Measurements from ENCODE around the gene ENTR1. TPM values are rescaled to one million over a fixed set of nuclear protein-coding genes. Genes with fewer than 3 reads are reported as not detected.

The ENTR1 gene
- total RNA-seq, 1 donor from 2014 or later = 77.9 TPM

- no peak overlapping the region for H3K27ac Mint-ChIP-seq
- H3K4me1 Mint-ChIP-seq (ENCODE audit: unreplicated experiment) = no peaks in the 10 kb centered on the region
- H3K4me3 Mint-ChIP-seq = no peak overlapping the region
- no peak for DNase-seq (ENCODE audit: extremely low spot score, unreplicated experiment)
- peaks cover 7% of the 10 kb centered on the region for H3K36me3 Mint-ChIP-seq
- H3K27me3 Mint-ChIP-seq = no peaks in the 10 kb centered on the region
- H3K9me3 Mint-ChIP-seq = no peaks in the 10 kb centered on the region
- no peak for TF ChIP-seq CTCF (conservative IDR thresholded peaks at IDR 0.05)
These were observed 29.1 kb downstream of the ENTR1 start for GRCh38 chr9:136381311-136381710.

- Mint-ChIP-seq H3K4me1 (ENCODE audit: unreplicated experiment) (no peaks in the 10 kb centered on the region), H3K4me3 (no peak overlapping the region), H3K27me3 (no peaks in the 10 kb centered on the region), H3K36me3 (peaks cover 3% of the 10 kb centered on the region), H3K27ac (no peak overlapping the region), H3K9me3 (no peaks in the 10 kb centered on the region)
- DNase-seq (ENCODE audit: extremely low spot score, unreplicated experiment) = no peak
- no peak for TF ChIP-seq CTCF (conservative IDR thresholded peaks at IDR 0.05)
These were observed 30.0 kb downstream of the ENTR1 start for GRCh38 chr9:136380381-136380780.

GRCh38 chr9:136379891-136380290 is 30.5 kb downstream of the ENTR1 start:
- DNase-seq (ENCODE audit: extremely low spot score, unreplicated experiment) = no peak
- TF ChIP-seq CTCF (conservative IDR thresholded peaks at IDR 0.05) = no peak
- H3K36me3 Mint-ChIP-seq = peaks cover under 1% of the 10 kb centered on the region
- no peaks in the 10 kb centered on the region for H3K9me3 Mint-ChIP-seq
- H3K4me3 Mint-ChIP-seq = no peak overlapping the region
- no peak overlapping the region for H3K27ac Mint-ChIP-seq
- H3K27me3 Mint-ChIP-seq = no peaks in the 10 kb centered on the region
- no peaks in the 10 kb centered on the region for H3K4me1 Mint-ChIP-seq (ENCODE audit: unreplicated experiment)

- no peak overlapping the region for H3K27ac Mint-ChIP-seq
- no peak for DNase-seq (ENCODE audit: extremely low spot score, unreplicated experiment)
- no peak for TF ChIP-seq CTCF (conservative IDR thresholded peaks at IDR 0.05)
- no peaks in the 10 kb centered on the region for H3K9me3 Mint-ChIP-seq
- no peaks in the 10 kb centered on the region for H3K27me3 Mint-ChIP-seq
- H3K4me1 Mint-ChIP-seq (ENCODE audit: unreplicated experiment) = peaks cover 3% of the 10 kb centered on the region
- H3K4me3 Mint-ChIP-seq = no peak overlapping the region
- H3K36me3 Mint-ChIP-seq = no peaks in the 10 kb centered on the region
These were observed 31.0 kb downstream of the ENTR1 start for GRCh38 chr9:136379401-136379800.

- no peak for TF ChIP-seq CTCF (conservative IDR thresholded peaks at IDR 0.05)
- H3K4me3 Mint-ChIP-seq = no peak overlapping the region
- H3K36me3 Mint-ChIP-seq = no peaks in the 10 kb centered on the region
- H3K9me3 Mint-ChIP-seq = no peaks in the 10 kb centered on the region
- peaks cover 4% of the 10 kb centered on the region for H3K4me1 Mint-ChIP-seq (ENCODE audit: unreplicated experiment)
- H3K27me3 Mint-ChIP-seq = no peaks in the 10 kb centered on the region
- H3K27ac Mint-ChIP-seq = no peak overlapping the region
- no peak for DNase-seq (ENCODE audit: extremely low spot score, unreplicated experiment)
These were observed 31.5 kb downstream of the ENTR1 start for GRCh38 chr9:136379003-136379287.

Measured in type B pancreatic cell (in vitro differentiated cells).